Ovary (tissue), 3 donors: ENCODE results near the gene ATP5F1A.

Experiments used
- EP300 ChIP-seq: sonication (generic); formaldehyde crosslinking; IDR thresholded peaks from one replicate; pipeline ENCODE4 v1.6.1; 2017; ENCODE audit warnings: antibody characterized with exemption
- POLR2A ChIP-seq: fragments of 450-650 bp; IDR thresholded peaks from one replicate; pipeline ENCODE4 v1.6.1; 2017; ENCODE audit warnings: antibody characterized with exemption, mild to moderate bottlenecking, moderate library complexity
- TF ChIP-seq, protein P1 (sequence below), 3 donors: fragments of 450-650 bp in 2 of 3; fragments of 200-600 bp in 1 of 3; IDR thresholded peaks; one replicate each; pipeline versions ENCODE4 v1.5.1 to v1.8.0; 2016 to 2022; ENCODE audit warnings: antibody characterized with exemption in 3 of 3, mild to moderate bottlenecking in 1 of 3
- donor health status: DM: no; HTN: no; CAD: no.

GRCh38 chr18:46042571-46043123 is 55.4 kb downstream of the ATP5F1A start:
- TF ChIP-seq, protein P1, sequence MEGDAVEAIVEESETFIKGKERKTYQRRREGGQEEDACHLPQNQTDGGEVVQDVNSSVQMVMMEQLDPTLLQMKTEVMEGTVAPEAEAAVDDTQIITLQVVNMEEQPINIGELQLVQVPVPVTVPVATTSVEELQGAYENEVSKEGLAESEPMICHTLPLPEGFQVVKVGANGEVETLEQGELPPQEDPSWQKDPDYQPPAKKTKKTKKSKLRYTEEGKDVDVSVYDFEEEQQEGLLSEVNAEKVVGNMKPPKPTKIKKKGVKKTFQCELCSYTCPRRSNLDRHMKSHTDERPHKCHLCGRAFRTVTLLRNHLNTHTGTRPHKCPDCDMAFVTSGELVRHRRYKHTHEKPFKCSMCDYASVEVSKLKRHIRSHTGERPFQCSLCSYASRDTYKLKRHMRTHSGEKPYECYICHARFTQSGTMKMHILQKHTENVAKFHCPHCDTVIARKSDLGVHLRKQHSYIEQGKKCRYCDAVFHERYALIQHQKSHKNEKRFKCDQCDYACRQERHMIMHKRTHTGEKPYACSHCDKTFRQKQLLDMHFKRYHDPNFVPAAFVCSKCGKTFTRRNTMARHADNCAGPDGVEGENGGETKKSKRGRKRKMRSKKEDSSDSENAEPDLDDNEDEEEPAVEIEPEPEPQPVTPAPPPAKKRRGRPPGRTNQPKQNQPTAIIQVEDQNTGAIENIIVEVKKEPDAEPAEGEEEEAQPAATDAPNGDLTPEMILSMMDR (IDR thresholded peaks at IDR 0.05), result no peak
- no peak for TF ChIP-seq POLR2A
- TF ChIP-seq EP300, result no peak
